HCT116 (cell line): ENCODE results near the gene ARSK. TPM values are rescaled to one million over a fixed set of nuclear protein-coding genes. Genes with fewer than 3 reads are reported as not detected.
"Not testable (repeated sequence)": the region's sequence is repeated elsewhere in the genome, so short reads cannot be mapped to it uniquely, and the experiment has no call there.

Source experiments
- ATAC-seq: fragments of 200-7000 bp; cut with Tn5 transposase; 2 replicates; pipeline ENCODE4 v1.9.1; 2020; ENCODE audit warnings: mild to moderate bottlenecking, moderate library complexity
- BruUV-seq: library from RNA; stranded (reverse); fragments of 400-500 nt; replicated peaks from 2 replicates; lab custom pipeline; 2021; lab: Mats Ljungman, UMichigan
- CTCF ChIA-PET: fragments of 300-600 bp; sonication (Branson Sonifier 250); formaldehyde crosslinking; loops from one replicate; lab custom pipeline; 2021; ENCODE audit warnings: antibody characterized with exemption; lab: Charles Lee
- POLR2A ChIA-PET: fragments of 300-600, 350-600 bp; sonication (Branson Sonifier 250); formaldehyde crosslinking; loops from one replicate; lab custom pipeline; 2021; ENCODE audit warnings: antibody characterized with exemption; lab: Charles Lee
- RAD21 ChIA-PET, 2 experiments: fragments of 300-600 bp; sonication (Branson Sonifier 250); formaldehyde crosslinking; loops; one replicate each; lab custom pipeline; 2023; ENCODE audit warnings: low total read pairs in 2 of 2; ENCODE audit not compliant: uncharacterized antibody in 2 of 2, unreplicated experiment in 2 of 2, low non-redundant PET in 1 of 2; lab: Charles Lee
- DNase-seq: peaks from one replicate; pipeline ENCODE4 v3.0.0-alpha.2; 2010; ENCODE audit warnings: low read depth, low spot score
- H2AFZ ChIP-seq: fragments of 200-600 bp; shearing (Covaris generic), sonication (generic); 2 replicates; pipeline ENCODE4 v1.6.1; 2017; ENCODE audit warnings: low read depth, mixed run types, mixed read lengths, antibody characterized with exemption, low read length; ENCODE audit not compliant: poor library complexity, severe bottlenecking
- H3K27ac ChIP-seq: 2 replicates; pipeline ENCODE4 v1.5.1; 2012; ENCODE audit warnings: low read depth, low read length
- H3K27me3 ChIP-seq: fragments of 200-600 bp; sonication (generic); 2 replicates; pipeline ENCODE4 v1.6.1; 2016; ENCODE audit warnings: mixed run types, low read length, mixed read lengths; ENCODE audit not compliant: insufficient read depth
- H3K36me3 ChIP-seq, 2 experiments: fragments of 200-500 bp in 1 of 2; fragments of 200-600 bp in 1 of 2; sonication (Bioruptor generic) in 1 of 2; sonication (generic) in 1 of 2; 2 replicates each; pipeline versions ENCODE4 v1.5.1 to v1.6.1; 2014 to 2016; ENCODE audit warnings: low read length in 2 of 2, inconsistent platforms in 1 of 2, mixed read lengths in 1 of 2, mixed run types in 1 of 2; ENCODE audit not compliant: insufficient read depth in 2 of 2, control insufficient read depth in 1 of 2
- H3K4me1 ChIP-seq, 2 experiments: fragments of 200-600 bp in 1 of 2; sonication (generic) in 1 of 2; 2 replicates each; pipeline versions ENCODE4 v1.5.1 to v1.6.1; 2012 to 2017; ENCODE audit warnings: low read length in 2 of 2, inconsistent platforms in 1 of 2, mild to moderate bottlenecking in 1 of 2, mixed read lengths in 1 of 2, mixed run types in 1 of 2, moderate library complexity in 1 of 2; ENCODE audit not compliant: insufficient read depth in 2 of 2, control insufficient read depth in 1 of 2
- H3K4me2 ChIP-seq: fragments of 200-600 bp; sonication (generic); 2 replicates; pipeline ENCODE4 v1.6.1; 2017; ENCODE audit warnings: mixed run types, low read length, mixed read lengths
- H3K4me3 ChIP-seq, 2 experiments: fragments of 200-600 bp in 1 of 2; sonication (generic) in 1 of 2; replicated peaks in 1 of 2; 2 replicates each; pipeline ENCODE4 v1.5.1; 2011 to 2016; ENCODE audit warnings: low read length in 2 of 2, control low read depth in 1 of 2, low read depth in 1 of 2, mild to moderate bottlenecking in 1 of 2, mixed read lengths in 1 of 2, mixed run types in 1 of 2
- H3K79me2 ChIP-seq: fragments of 200-600 bp; sonication (generic); 2 replicates; pipeline ENCODE4 v1.6.1; 2017; ENCODE audit warnings: mild to moderate bottlenecking, mixed run types, low read length, moderate library complexity, mixed read lengths; ENCODE audit not compliant: insufficient read depth
- H3K9ac ChIP-seq: fragments of 200-600 bp; sonication (generic); 2 replicates; pipeline ENCODE4 v1.6.1; 2016; ENCODE audit warnings: low read length, mixed read lengths
- H3K9me2 ChIP-seq: fragments of 200-600 bp; sonication (generic), shearing (Covaris generic); 2 replicates; pipeline ENCODE4 v1.6.1; 2017; ENCODE audit warnings: mixed run types, mild to moderate bottlenecking, moderate library complexity; ENCODE audit not compliant: insufficient read depth
- H3K9me3 ChIP-seq, 2 experiments: fragments of 200-500 bp in 1 of 2; fragments of 200-600 bp in 1 of 2; sonication (Bioruptor generic) in 1 of 2; sonication (generic) in 1 of 2; 2 replicates each; pipeline ENCODE4 v1.6.1; 2014 to 2017; ENCODE audit warnings: low read length in 2 of 2, mixed read lengths in 2 of 2, inconsistent platforms in 1 of 2, low read depth in 1 of 2, mild to moderate bottlenecking in 1 of 2, mixed run types in 1 of 2, moderate library complexity in 1 of 2; ENCODE audit not compliant: control insufficient read depth in 1 of 2, insufficient read depth in 1 of 2
- H4K20me1 ChIP-seq: fragments of 200-600 bp; sonication (generic), shearing (Covaris generic); 2 replicates; pipeline ENCODE4 v1.6.1; 2017; ENCODE audit warnings: mixed run types, mild to moderate bottlenecking, moderate library complexity; ENCODE audit not compliant: insufficient read depth
- CBX3 ChIP-seq: IDR thresholded peaks from 2 replicates; pipeline ENCODE4 v1.6.1; 2012; ENCODE audit warnings: low read depth
- CEBPB ChIP-seq: IDR thresholded peaks from 2 replicates; pipeline ENCODE4 v1.6.1; 2012; ENCODE audit warnings: low read depth
- EGR1 ChIP-seq: IDR thresholded peaks from 2 replicates; pipeline ENCODE4 v1.6.1; 2012; ENCODE audit warnings: low read depth
- ELF1 ChIP-seq: IDR thresholded peaks from 2 replicates; pipeline ENCODE4 v1.6.1; 2012; ENCODE audit warnings: low read depth, borderline replicate concordance
- EZH2 ChIP-seq: fragments of 200-600 bp; sonication (generic); IDR thresholded peaks from 2 replicates; pipeline ENCODE4 v1.6.1; 2017; ENCODE audit warnings: antibody characterized with exemption, mixed run types
- EZH2phosphoT487 ChIP-seq: fragments of 200-600 bp; IDR thresholded peaks from 2 replicates; pipeline ENCODE4 v1.6.1; 2018; ENCODE audit warnings: antibody characterized with exemption, borderline replicate concordance
- FOSL1 ChIP-seq: IDR thresholded peaks from 2 replicates; pipeline ENCODE4 v1.6.1; 2012; ENCODE audit warnings: low read depth
- POLR2A ChIP-seq: IDR thresholded peaks from 2 replicates; pipeline ENCODE4 v1.7.0; 2011; ENCODE audit warnings: borderline replicate concordance; ENCODE audit not compliant: insufficient read depth, insufficient read length; ENCODE audit errors: extremely low read depth
- POLR2AphosphoS5 ChIP-seq: IDR thresholded peaks from 2 replicates; pipeline ENCODE4 v1.6.1; 2011; ENCODE audit warnings: mild to moderate bottlenecking, low read depth, low read length, moderate library complexity
- RAD21 ChIP-seq: IDR thresholded peaks from 2 replicates; pipeline ENCODE4 v1.6.1; 2012; ENCODE audit warnings: low read depth, mild to moderate bottlenecking
- SIN3A ChIP-seq: IDR thresholded peaks from 2 replicates; pipeline ENCODE4 v1.6.1; 2012; ENCODE audit warnings: low read depth
- SP1 ChIP-seq: IDR thresholded peaks from 2 replicates; pipeline ENCODE4 v1.6.1; 2012; ENCODE audit warnings: low read depth
- TCF7L2 ChIP-seq: IDR thresholded peaks from 2 replicates; pipeline ENCODE4 v1.7.0; 2011; ENCODE audit warnings: borderline replicate concordance, inconsistent platforms; ENCODE audit not compliant: insufficient read depth, insufficient read length; ENCODE audit errors: extremely low read depth
- YY1 ChIP-seq: IDR thresholded peaks from 2 replicates; pipeline ENCODE4 v1.6.1; 2011; ENCODE audit warnings: low read length, low read depth, moderate library complexity, mild to moderate bottlenecking; ENCODE audit not compliant: insufficient replicate concordance; ENCODE audit errors: extremely low read depth
- ZFX ChIP-seq: fragments of 450-650 bp; IDR thresholded peaks from 2 replicates; pipeline ENCODE4 v1.6.1; 2017
- ZNF274 ChIP-seq: fragments of 200-500 bp; sonication (Bioruptor generic); IDR thresholded peaks from 2 replicates; pipeline ENCODE4 v1.6.1; 2014; ENCODE audit warnings: mild to moderate bottlenecking, low read depth, low read length, inconsistent platforms
- intact Hi-C: fragments of 100-400 bp; cut with micrococcal nuclease; formaldehyde crosslinking; loops from 2 replicates; pipeline ENCODE4 v1.10.0; 2022
- total RNA-seq: library from RNA; stranded (reverse); gene quantifications from one replicate; pipeline ENCODE4 v1.2.1, GENCODE V29; 2021; ENCODE audit not compliant: unreplicated experiment
- TF ChIP-seq, protein P1 (sequence below): IDR thresholded peaks from 2 replicates; pipeline ENCODE4 v1.6.1; 2012
- TF ChIP-seq, protein P2 (sequence below): IDR thresholded peaks from 2 replicates; pipeline ENCODE4 v1.6.1; 2012
- TF ChIP-seq, protein P3 (sequence below): IDR thresholded peaks from 2 replicates; pipeline ENCODE4 v1.6.1; 2012; ENCODE audit warnings: low read depth

The ARSK gene
- total RNA-seq, 1 experiment from 2014 or later = 4.6 TPM

DNA sequence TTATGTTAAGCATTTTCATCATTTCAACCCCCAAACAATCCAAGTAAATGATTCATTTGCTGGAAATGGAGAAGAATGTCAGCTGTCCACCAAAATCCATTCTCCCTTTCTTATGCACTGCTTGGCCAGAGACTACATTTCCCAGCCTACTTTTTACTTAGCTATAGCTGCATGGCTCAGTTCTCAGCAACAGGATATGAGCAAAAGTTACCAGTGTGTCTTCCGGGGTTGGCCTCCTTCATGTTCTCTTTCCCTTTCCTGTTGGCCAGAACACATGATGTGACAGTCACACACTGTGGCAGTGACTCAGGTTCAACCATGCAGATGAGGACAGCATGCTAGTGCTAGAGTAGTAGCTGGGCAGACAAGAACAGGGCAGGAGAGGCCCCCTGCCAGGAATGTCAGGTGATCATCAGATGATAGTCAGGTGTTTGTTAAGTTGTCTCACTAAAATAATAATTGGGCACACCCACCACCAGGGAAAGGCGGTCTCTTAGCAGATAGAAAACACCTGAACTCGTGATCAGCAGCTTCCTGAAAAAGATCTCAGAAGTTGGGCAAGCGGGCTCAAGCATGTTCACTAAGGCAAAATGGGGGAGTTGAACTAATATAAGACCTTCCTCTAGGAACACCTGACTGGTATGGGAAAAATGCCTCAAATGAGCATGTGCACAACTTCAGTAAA, 77.2 kb downstream of the ARSK start:
- intact Hi-C loops = no loop called here
- Histone ChIP-seq H3K9me3 (no peaks in the 10 kb centered on the region), H3K27me3 (no peaks in the 10 kb centered on the region), H3K9ac (no peak overlapping the region), H3K79me2 (no peaks in the 10 kb centered on the region), H4K20me1 (no peaks in the 10 kb centered on the region), H3K4me2 (no peak overlapping the region), H3K4me3 (no peak overlapping the region), H3K4me1 (peaks cover 0 to 10% of the 10 kb centered on the region in 2 experiments; a peak in 2 of 4 replicates), H3K9me2 (no peaks in the 10 kb centered on the region), H2AFZ (peak overlapping the region; percentile 27), H3K36me3 (no peaks in the 10 kb centered on the region), H3K27ac (no peak overlapping the region)
- TF ChIP-seq RAD21 (no peak), POLR2AphosphoS5 (no peak), EGR1 (no peak), ZFX (no peak), YY1 (no peak), EZH2 (no peak), ELF1 (no peak), SP1 (no peak), CBX3 (no peak), FOSL1 (no peak), CEBPB (no peak), TCF7L2 (no peak), POLR2A (no peak), SIN3A (no peak), EZH2phosphoT487 (no peak), ZNF274 (no peak)
- TF ChIP-seq, protein P1, sequence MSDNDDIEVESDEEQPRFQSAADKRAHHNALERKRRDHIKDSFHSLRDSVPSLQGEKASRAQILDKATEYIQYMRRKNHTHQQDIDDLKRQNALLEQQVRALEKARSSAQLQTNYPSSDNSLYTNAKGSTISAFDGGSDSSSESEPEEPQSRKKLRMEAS = no peak
- TF ChIP-seq, protein P2, sequence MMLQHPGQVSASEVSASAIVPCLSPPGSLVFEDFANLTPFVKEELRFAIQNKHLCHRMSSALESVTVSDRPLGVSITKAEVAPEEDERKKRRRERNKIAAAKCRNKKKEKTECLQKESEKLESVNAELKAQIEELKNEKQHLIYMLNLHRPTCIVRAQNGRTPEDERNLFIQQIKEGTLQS = no peak
- TF ChIP-seq, protein P3, sequence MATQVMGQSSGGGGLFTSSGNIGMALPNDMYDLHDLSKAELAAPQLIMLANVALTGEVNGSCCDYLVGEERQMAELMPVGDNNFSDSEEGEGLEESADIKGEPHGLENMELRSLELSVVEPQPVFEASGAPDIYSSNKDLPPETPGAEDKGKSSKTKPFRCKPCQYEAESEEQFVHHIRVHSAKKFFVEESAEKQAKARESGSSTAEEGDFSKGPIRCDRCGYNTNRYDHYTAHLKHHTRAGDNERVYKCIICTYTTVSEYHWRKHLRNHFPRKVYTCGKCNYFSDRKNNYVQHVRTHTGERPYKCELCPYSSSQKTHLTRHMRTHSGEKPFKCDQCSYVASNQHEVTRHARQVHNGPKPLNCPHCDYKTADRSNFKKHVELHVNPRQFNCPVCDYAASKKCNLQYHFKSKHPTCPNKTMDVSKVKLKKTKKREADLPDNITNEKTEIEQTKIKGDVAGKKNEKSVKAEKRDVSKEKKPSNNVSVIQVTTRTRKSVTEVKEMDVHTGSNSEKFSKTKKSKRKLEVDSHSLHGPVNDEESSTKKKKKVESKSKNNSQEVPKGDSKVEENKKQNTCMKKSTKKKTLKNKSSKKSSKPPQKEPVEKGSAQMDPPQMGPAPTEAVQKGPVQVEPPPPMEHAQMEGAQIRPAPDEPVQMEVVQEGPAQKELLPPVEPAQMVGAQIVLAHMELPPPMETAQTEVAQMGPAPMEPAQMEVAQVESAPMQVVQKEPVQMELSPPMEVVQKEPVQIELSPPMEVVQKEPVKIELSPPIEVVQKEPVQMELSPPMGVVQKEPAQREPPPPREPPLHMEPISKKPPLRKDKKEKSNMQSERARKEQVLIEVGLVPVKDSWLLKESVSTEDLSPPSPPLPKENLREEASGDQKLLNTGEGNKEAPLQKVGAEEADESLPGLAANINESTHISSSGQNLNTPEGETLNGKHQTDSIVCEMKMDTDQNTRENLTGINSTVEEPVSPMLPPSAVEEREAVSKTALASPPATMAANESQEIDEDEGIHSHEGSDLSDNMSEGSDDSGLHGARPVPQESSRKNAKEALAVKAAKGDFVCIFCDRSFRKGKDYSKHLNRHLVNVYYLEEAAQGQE = no peak
- ChIA-PET POLR2A (no interaction called here), RAD21 (no interaction called here), CTCF (no interaction called here)
- DNase-seq (no peak), ATAC-seq (peak; percentile 58)
- no TSS peak for BruUV-seq

DNA sequence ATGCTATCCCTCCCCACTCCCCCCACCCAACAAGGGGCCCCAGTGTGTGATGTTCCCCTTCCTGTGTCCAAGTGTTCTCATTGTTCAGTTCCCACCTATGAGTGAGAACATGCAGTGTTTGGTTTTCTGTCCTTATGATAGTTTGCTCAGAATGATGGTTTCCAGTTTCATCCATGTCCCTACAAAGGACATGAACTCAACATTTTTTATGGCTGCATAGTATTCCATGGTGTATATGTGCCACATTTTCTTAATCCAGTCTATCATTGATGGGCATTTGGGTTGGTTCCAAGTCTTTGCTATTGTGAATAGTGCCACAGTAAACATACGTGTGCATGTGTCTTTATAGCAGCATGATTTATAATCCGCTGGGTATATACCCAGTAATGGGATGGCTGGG, 78.0 kb downstream of the ARSK start:
- H3K9me2 ChIP-seq, POLR2A ChIA-PET, H3K79me2 ChIP-seq, H3K4me3 ChIP-seq, CTCF ChIA-PET, H3K4me2 ChIP-seq, RAD21 ChIA-PET, H4K20me1 ChIP-seq, intact Hi-C loops, H2AFZ ChIP-seq, H3K27ac ChIP-seq, H3K9ac ChIP-seq, ATAC-seq, H3K36me3 ChIP-seq, H3K9me3 ChIP-seq, DNase-seq, BruUV-seq, H3K27me3 ChIP-seq: not testable (repeated sequence)
- H3K4me1 ChIP-seq = peaks cover 0 to 10% of the 10 kb centered on the region in 2 experiments; a peak in 2 of 4 replicates
